OCI-LY1 (cell line): ENCODE data around the gene VARS2.

ENCODE experiments used
- H2AFZ ChIP-seq: fragments of 200-600 bp; sonication (generic), shearing (Covaris generic); 2 replicates; pipeline ENCODE4 v1.6.0; 2014; ENCODE audit warnings: antibody characterized with exemption, mild to moderate bottlenecking, low read length
- H3F3A ChIP-seq: fragments of 200-600 bp; sonication (generic), shearing (Covaris generic); 2 replicates; pipeline ENCODE4 v1.6.0; 2014; ENCODE audit warnings: mild to moderate bottlenecking, antibody characterized with exemption, low read length, moderate library complexity; ENCODE audit not compliant: insufficient read depth
- H3K27ac ChIP-seq: fragments of 200-600 bp; sonication (generic); 2 replicates; pipeline ENCODE4 v1.5.1; 2014; ENCODE audit warnings: low read length, mixed run types, mild to moderate bottlenecking, low read depth; ENCODE audit not compliant: poor library complexity, severe bottlenecking
- H3K27me3 ChIP-seq: fragments of 200-600 bp; sonication (generic); 2 replicates; pipeline ENCODE4 v1.6.0; 2014; ENCODE audit warnings: antibody characterized with exemption, mild to moderate bottlenecking, low read length, moderate library complexity; ENCODE audit not compliant: insufficient read depth
- H3K36me3 ChIP-seq: fragments of 200-600 bp; sonication (generic); 2 replicates; pipeline ENCODE4 v1.6.1; 2014; ENCODE audit warnings: mild to moderate bottlenecking, antibody characterized with exemption, low read length, moderate library complexity, mixed read lengths; ENCODE audit not compliant: insufficient read depth
- H3K4me1 ChIP-seq: fragments of 200-600 bp; sonication (generic); 2 replicates; pipeline ENCODE4 v1.5.1; 2014; ENCODE audit warnings: mild to moderate bottlenecking, low read length, moderate library complexity; ENCODE audit not compliant: insufficient read depth, severe bottlenecking
- H3K4me2 ChIP-seq: fragments of 200-600 bp; sonication (generic), shearing (Covaris generic); 2 replicates; pipeline ENCODE4 v1.6.1; 2014; ENCODE audit warnings: low read length
- H3K4me3 ChIP-seq: fragments of 200-600 bp; sonication (generic); 2 replicates; pipeline ENCODE4 v1.5.1; 2014; ENCODE audit warnings: low read length, low read depth, mild to moderate bottlenecking, mixed read lengths; ENCODE audit not compliant: poor library complexity, severe bottlenecking
- H3K79me2 ChIP-seq: fragments of 200-600 bp; shearing (Covaris generic); 2 replicates; pipeline ENCODE4 v1.6.1; 2016; ENCODE audit warnings: mixed run types, low read length, mixed read lengths; ENCODE audit not compliant: insufficient read depth
- H3K9ac ChIP-seq: fragments of 200-600 bp; sonication (generic), shearing (Covaris generic); 2 replicates; pipeline ENCODE4 v1.6.1; 2014; ENCODE audit warnings: mild to moderate bottlenecking, low read length, mixed read lengths
- H3K9me2 ChIP-seq: fragments of 200-600 bp; sonication (generic), shearing (Covaris generic); 2 replicates; pipeline ENCODE4 v1.6.1; 2014; ENCODE audit warnings: low read depth, mild to moderate bottlenecking, low read length, mixed read lengths
- H3K9me3 ChIP-seq: fragments of 200-600 bp; shearing (Covaris generic); 2 replicates; pipeline ENCODE4 v1.6.1; 2014; ENCODE audit warnings: low read length, mixed read lengths
- H4K20me1 ChIP-seq: fragments of 200-600 bp; sonication (generic), shearing (Covaris generic); 2 replicates; pipeline ENCODE4 v1.6.0; 2016; ENCODE audit warnings: mild to moderate bottlenecking, low read length; ENCODE audit not compliant: insufficient read depth
- EZH2 ChIP-seq: fragments of 200-600 bp; sonication (generic), shearing (Covaris generic); IDR thresholded peaks from 2 replicates; pipeline ENCODE4 v1.8.0; 2017; ENCODE audit warnings: borderline replicate concordance, mixed run types, mild to moderate bottlenecking, antibody characterized with exemption, low read length, moderate library complexity, mixed read lengths
- TF ChIP-seq, protein P1 (sequence below): fragments of 200-600 bp; sonication (generic), shearing (Covaris generic); IDR thresholded peaks from 2 replicates; pipeline ENCODE4 v1.5.1; 2017; ENCODE audit warnings: mild to moderate bottlenecking, antibody characterized with exemption, low read length, moderate library complexity, mixed read lengths

Gene VARS2

DNA sequence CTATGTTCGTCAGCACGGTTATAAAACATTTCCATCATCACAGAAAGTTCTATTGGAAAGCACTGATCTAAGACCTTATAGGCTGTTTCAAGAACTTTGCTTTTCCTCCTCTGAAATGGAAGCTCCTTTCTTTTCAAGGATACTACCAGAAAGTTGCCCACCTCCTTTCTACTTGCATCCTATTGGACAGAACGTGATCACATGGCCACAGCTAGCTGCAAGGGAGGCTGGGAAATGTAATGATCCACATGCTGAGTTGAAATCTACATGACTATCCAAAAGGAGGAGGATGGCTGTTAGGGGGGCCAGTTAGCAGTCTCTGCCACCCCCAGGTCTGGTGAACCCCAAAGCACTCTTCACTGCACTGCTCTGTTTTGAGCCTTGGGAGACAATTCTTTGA, 14.6 kb downstream of the VARS2 start:
- H3K4me1 ChIP-seq, result no peaks in the 10 kb centered on the region
- H3K36me3 ChIP-seq, result peaks cover 52% of the 10 kb centered on the region
- H3K9me2 ChIP-seq, result no peaks in the 10 kb centered on the region

GRCh38 chr6:30930506-30930905, 16.5 kb downstream of the VARS2 start:
- Histone ChIP-seq H3K36me3 (peaks cover 35% of the 10 kb centered on the region), H3K79me2 (no peaks in the 10 kb centered on the region), H3K4me1 (no peaks in the 10 kb centered on the region), H2AFZ (no peak overlapping the region), H3K27ac (no peak overlapping the region), H3K4me3 (no peak overlapping the region), H4K20me1 (no peaks in the 10 kb centered on the region), H3F3A (no peaks in the 10 kb centered on the region), H3K9me3 (no peaks in the 10 kb centered on the region), H3K27me3 (no peaks in the 10 kb centered on the region), H3K4me2 (no peak overlapping the region), H3K9me2 (no peaks in the 10 kb centered on the region), H3K9ac (no peak overlapping the region)
- TF ChIP-seq, protein P1, sequence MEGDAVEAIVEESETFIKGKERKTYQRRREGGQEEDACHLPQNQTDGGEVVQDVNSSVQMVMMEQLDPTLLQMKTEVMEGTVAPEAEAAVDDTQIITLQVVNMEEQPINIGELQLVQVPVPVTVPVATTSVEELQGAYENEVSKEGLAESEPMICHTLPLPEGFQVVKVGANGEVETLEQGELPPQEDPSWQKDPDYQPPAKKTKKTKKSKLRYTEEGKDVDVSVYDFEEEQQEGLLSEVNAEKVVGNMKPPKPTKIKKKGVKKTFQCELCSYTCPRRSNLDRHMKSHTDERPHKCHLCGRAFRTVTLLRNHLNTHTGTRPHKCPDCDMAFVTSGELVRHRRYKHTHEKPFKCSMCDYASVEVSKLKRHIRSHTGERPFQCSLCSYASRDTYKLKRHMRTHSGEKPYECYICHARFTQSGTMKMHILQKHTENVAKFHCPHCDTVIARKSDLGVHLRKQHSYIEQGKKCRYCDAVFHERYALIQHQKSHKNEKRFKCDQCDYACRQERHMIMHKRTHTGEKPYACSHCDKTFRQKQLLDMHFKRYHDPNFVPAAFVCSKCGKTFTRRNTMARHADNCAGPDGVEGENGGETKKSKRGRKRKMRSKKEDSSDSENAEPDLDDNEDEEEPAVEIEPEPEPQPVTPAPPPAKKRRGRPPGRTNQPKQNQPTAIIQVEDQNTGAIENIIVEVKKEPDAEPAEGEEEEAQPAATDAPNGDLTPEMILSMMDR, result no peak
- no peak for TF ChIP-seq EZH2

More for the DNA sequence above, 14.6 kb downstream of the VARS2 start:
- Histone ChIP-seq H2AFZ (no peak overlapping the region), H3K9ac (no peak overlapping the region), H3K27me3 (no peaks in the 10 kb centered on the region), H3K27ac (no peak overlapping the region), H3K4me2 (no peak overlapping the region), H3K4me3 (no peak overlapping the region), H3F3A (no peaks in the 10 kb centered on the region), H3K9me3 (no peaks in the 10 kb centered on the region), H4K20me1 (no peaks in the 10 kb centered on the region), H3K79me2 (no peaks in the 10 kb centered on the region)
- TF ChIP-seq, protein P1, result no peak
- no peak for TF ChIP-seq EZH2

DNA sequence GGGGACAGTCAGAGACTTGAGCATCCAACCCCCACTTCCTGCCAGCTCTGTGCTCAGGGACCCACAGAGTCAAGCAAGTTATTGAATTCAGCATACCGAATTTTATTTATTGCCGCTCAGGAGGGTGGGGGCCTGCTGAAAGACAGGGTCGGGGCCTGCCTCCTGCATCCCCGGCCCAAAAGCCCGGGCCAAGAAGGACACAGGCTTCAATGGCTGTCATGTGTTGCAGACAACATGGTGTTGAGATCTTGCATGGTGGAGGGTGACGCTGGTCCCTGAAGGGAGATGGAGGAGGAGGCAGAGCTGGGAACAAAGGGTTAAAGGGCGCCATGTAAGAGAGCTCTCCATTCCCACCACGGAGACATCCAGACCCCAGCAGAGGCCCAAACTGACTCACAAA, 17.2 kb downstream of the VARS2 start:
- Histone ChIP-seq H3K9me2 (no peaks in the 10 kb centered on the region), H2AFZ (no peak overlapping the region), H3K9ac (no peak overlapping the region), H3K4me1 (no peaks in the 10 kb centered on the region), H3K27ac (no peak overlapping the region), H3K4me2 (no peak overlapping the region), H3K9me3 (no peaks in the 10 kb centered on the region), H3F3A (no peaks in the 10 kb centered on the region), H4K20me1 (no peaks in the 10 kb centered on the region), H3K36me3 (peaks cover 28% of the 10 kb centered on the region), H3K27me3 (no peaks in the 10 kb centered on the region), H3K79me2 (no peaks in the 10 kb centered on the region), H3K4me3 (no peak overlapping the region)
- TF ChIP-seq, protein P1, result no peak
- TF ChIP-seq EZH2, result no peak
